ENCODE data around the gene PDZK1IP1. TPM values are rescaled to one million over a fixed set of nuclear protein-coding genes. Genes with fewer than 3 reads are reported as not detected.

Gene PDZK1IP1
- total and polyA plus RNA-seq, 2 of the 13 experiments (the other 11 are each of a cell fraction or from before 2014, with no cell fraction given) = 0.24 to 1.6 TPM

DNA sequence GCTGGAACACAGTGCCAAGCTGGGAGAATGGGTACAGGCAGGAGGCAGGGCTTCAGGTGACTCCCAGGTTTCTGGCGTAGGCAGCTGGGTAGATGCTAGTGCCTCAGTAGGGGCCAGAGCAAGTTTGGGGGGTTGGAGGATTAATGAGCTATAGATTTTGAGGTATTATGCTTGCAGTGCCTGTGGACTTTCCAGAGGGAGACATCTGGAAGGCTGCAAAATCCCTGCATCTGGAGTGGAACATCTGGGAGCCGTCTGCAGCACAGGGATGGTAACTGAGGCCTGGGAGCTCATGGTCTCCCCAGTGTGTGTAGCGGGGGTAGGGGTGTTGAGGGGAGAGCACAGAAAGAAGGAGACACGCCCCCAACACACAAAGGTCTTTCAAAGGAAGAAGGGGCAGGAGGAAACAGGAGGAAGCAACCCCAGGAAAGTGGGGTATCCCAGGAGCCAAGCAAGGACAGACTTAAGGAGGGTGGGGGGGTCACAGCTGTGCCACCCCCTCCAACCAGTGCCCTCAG lies 2.2 kb upstream of the PDZK1IP1 start (continued):
- TF ChIP-seq, protein P1, sequence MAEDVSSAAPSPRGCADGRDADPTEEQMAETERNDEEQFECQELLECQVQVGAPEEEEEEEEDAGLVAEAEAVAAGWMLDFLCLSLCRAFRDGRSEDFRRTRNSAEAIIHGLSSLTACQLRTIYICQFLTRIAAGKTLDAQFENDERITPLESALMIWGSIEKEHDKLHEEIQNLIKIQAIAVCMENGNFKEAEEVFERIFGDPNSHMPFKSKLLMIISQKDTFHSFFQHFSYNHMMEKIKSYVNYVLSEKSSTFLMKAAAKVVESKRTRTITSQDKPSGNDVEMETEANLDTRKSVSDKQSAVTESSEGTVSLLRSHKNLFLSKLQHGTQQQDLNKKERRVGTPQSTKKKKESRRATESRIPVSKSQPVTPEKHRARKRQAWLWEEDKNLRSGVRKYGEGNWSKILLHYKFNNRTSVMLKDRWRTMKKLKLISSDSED (CRISPR knock-in tag; IDR thresholded peaks at IDR 0.05) = no peak
- TF ChIP-seq, protein P2, sequence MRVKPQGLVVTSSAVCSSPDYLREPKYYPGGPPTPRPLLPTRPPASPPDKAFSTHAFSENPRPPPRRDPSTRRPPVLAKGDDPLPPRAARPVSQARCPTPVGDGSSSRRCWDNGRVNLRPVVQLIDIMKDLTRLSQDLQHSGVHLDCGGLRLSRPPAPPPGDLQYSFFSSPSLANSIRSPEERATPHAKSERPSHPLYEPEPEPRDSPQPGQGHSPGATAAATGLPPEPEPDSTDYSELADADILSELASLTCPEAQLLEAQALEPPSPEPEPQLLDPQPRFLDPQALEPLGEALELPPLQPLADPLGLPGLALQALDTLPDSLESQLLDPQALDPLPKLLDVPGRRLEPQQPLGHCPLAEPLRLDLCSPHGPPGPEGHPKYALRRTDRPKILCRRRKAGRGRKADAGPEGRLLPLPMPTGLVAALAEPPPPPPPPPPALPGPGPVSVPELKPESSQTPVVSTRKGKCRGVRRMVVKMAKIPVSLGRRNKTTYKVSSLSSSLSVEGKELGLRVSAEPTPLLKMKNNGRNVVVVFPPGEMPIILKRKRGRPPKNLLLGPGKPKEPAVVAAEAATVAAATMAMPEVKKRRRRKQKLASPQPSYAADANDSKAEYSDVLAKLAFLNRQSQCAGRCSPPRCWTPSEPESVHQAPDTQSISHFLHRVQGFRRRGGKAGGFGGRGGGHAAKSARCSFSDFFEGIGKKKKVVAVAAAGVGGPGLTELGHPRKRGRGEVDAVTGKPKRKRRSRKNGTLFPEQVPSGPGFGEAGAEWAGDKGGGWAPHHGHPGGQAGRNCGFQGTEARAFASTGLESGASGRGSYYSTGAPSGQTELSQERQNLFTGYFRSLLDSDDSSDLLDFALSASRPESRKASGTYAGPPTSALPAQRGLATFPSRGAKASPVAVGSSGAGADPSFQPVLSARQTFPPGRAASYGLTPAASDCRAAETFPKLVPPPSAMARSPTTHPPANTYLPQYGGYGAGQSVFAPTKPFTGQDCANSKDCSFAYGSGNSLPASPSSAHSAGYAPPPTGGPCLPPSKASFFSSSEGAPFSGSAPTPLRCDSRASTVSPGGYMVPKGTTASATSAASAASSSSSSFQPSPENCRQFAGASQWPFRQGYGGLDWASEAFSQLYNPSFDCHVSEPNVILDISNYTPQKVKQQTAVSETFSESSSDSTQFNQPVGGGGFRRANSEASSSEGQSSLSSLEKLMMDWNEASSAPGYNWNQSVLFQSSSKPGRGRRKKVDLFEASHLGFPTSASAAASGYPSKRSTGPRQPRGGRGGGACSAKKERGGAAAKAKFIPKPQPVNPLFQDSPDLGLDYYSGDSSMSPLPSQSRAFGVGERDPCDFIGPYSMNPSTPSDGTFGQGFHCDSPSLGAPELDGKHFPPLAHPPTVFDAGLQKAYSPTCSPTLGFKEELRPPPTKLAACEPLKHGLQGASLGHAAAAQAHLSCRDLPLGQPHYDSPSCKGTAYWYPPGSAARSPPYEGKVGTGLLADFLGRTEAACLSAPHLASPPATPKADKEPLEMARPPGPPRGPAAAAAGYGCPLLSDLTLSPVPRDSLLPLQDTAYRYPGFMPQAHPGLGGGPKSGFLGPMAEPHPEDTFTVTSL (CRISPR knock-in tag; IDR thresholded peaks at IDR 0.05; ENCODE audit: borderline replicate concordance) = peak; percentile 10; the same call in 1 of the 2 replicates
- TF ChIP-seq ZSCAN25 (CRISPR knock-in tag; IDR thresholded peaks at IDR 0.05) (peak; percentile 78; the same call in 1 of the 2 replicates), TARDBP (CRISPR knock-in tag; IDR thresholded peaks at IDR 0.05) (peak; percentile 25; the same call in 1 of the 2 replicates), TGIF2 (CRISPR knock-in tag; IDR thresholded peaks at IDR 0.05) (0 out of 2 replicates have a peak, but pooled peaks have one; percentile 42), ZNF572 (CRISPR knock-in tag; IDR thresholded peaks at IDR 0.05) (0 out of 2 replicates have a peak, but pooled peaks have one; percentile 22)
- TF ChIP-seq, protein P3, sequence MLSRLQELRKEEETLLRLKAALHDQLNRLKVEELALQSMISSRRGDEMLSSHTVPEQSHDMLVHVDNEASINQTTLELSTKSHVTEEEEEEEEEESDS (CRISPR knock-in tag; IDR thresholded peaks at IDR 0.05; ENCODE audit: borderline replicate concordance) = peak; percentile 8; the same call in 1 of the 2 replicates
- TF ChIP-seq, protein P4, sequence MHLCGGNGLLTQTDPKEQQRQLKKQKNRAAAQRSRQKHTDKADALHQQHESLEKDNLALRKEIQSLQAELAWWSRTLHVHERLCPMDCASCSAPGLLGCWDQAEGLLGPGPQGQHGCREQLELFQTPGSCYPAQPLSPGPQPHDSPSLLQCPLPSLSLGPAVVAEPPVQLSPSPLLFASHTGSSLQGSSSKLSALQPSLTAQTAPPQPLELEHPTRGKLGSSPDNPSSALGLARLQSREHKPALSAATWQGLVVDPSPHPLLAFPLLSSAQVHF (CRISPR knock-in tag; IDR thresholded peaks at IDR 0.05) = no peak

Measured in HepG2 (cell line).